K562 (cell line): ENCODE results near the gene OSBPL3. TPM values are rescaled to one million over a fixed set of nuclear protein-coding genes. Genes with fewer than 3 reads are reported as not detected.

ENCODE experiments used
- ATAC-seq: fragments of 200-7000 bp; cut with Tn5 transposase; 3 replicates; pipeline ENCODE4 v1.9.1; 2020; ENCODE audit warnings: moderate library complexity
- BruUV-seq: library from RNA; stranded (reverse); fragments of 400-500 nt; replicated peaks from 2 replicates; lab custom pipeline; 2021; lab: Mats Ljungman, UMichigan
- CTCF ChIA-PET: fragments of 300-600 bp; formaldehyde crosslinking; extraction: SDS; loops from one replicate; lab custom pipeline; 2021; ENCODE audit warnings: low intra/inter-chr PET ratio; lab: Yijun Ruan, JAX
- POLR2A ChIA-PET: fragments of 300-600, 350-650 bp; sonication (Branson Sonifier 250); formaldehyde crosslinking; extraction: SDS; loops from one replicate; lab custom pipeline; 2021; ENCODE audit warnings: antibody characterized with exemption, inconsistent platforms; lab: Yijun Ruan, JAX
- DNase-seq, 4 experiments: peaks; one replicate each; pipeline versions ENCODE4 v3.0.0 to v3.0.0-alpha.2; 2011 to 2018; ENCODE audit warnings: low spot score in 3 of 4, mixed read lengths in 3 of 4; ENCODE audit errors: extremely low read depth in 1 of 4
- FAIRE-seq: peaks from 2 replicates; lab custom pipeline; 2011; peaks lifted over from hg19 to GRCh38; lab: Jason Lieb, UNC
- H2AFZ ChIP-seq: 2 replicates; pipeline ENCODE4 v1.6.0; 2011; ENCODE audit warnings: low read depth, low read length, control low read depth, inconsistent platforms
- H3K27ac ChIP-seq: fragments of 200-600 bp; 3 replicates; pipeline ENCODE4 v1.8.0; 2011; ENCODE audit warnings: low read depth, mild to moderate bottlenecking, control low read depth, inconsistent platforms, low read length, moderate library complexity, mixed read lengths; ENCODE audit errors: extremely low read depth
- H3K27me3 ChIP-seq, 2 experiments: fragments of 300-600 bp in 1 of 2; 2 replicates in 1 of 2; 3 replicates in 1 of 2; pipeline versions ENCODE4 v1.6.0 to v1.8.0; 2011; ENCODE audit warnings: inconsistent platforms in 2 of 2, low read length in 2 of 2, mild to moderate bottlenecking in 1 of 2, mixed read lengths in 1 of 2, moderate library complexity in 1 of 2; ENCODE audit not compliant: control insufficient read depth in 2 of 2, insufficient read depth in 2 of 2
- H3K36me3 ChIP-seq: fragments of 300-600 bp; 3 replicates; pipeline ENCODE4 v1.8.0; 2011; ENCODE audit warnings: mild to moderate bottlenecking, low read length, inconsistent platforms; ENCODE audit not compliant: control insufficient read depth, insufficient read depth
- H3K4me1 ChIP-seq, 2 experiments: fragments of 200-600 bp in 1 of 2; replicated peaks in 1 of 2; 2 replicates in 1 of 2; 3 replicates in 1 of 2; pipeline versions ENCODE4 v1.5.1 to v1.8.0; 2011; ENCODE audit warnings: inconsistent platforms in 2 of 2, low read length in 2 of 2, mild to moderate bottlenecking in 1 of 2, mixed read lengths in 1 of 2, moderate library complexity in 1 of 2; ENCODE audit not compliant: control insufficient read depth in 2 of 2, insufficient read depth in 2 of 2
- H3K4me2 ChIP-seq: 2 replicates; pipeline ENCODE4 v1.6.1; 2011; ENCODE audit warnings: low read length, control low read depth, inconsistent platforms, mixed read lengths; ENCODE audit not compliant: insufficient read depth
- H3K4me3 ChIP-seq: fragments of 200-600 bp; sonication (generic), shearing (Covaris generic); 2 replicates; pipeline ENCODE4 v1.5.1; 2016; ENCODE audit warnings: control low read depth, inconsistent platforms
- H3K79me2 ChIP-seq: fragments of 200-600 bp; 3 replicates; pipeline ENCODE4 v1.8.0; 2011; ENCODE audit warnings: low read length, inconsistent platforms; ENCODE audit not compliant: control insufficient read depth, insufficient read depth
- H3K9ac ChIP-seq, 2 experiments: 2 replicates each; pipeline versions ENCODE4 v1.6.0 to v1.6.1; 2011; ENCODE audit warnings: low read depth in 2 of 2, low read length in 2 of 2, control low read depth in 1 of 2, inconsistent platforms in 1 of 2, mild to moderate bottlenecking in 1 of 2, mixed read lengths in 1 of 2; ENCODE audit not compliant: insufficient read depth in 1 of 2
- H3K9me1 ChIP-seq: one replicate; pipeline ENCODE4 v1.6.0; 2011; ENCODE audit warnings: inconsistent platforms, mild to moderate bottlenecking, low read length, moderate library complexity; ENCODE audit not compliant: control insufficient read depth, insufficient read depth
- H3K9me3 ChIP-seq: replicated peaks from 2 replicates; pipeline ENCODE4 v1.5.1; 2011; ENCODE audit warnings: low read depth, low read length, inconsistent platforms; ENCODE audit not compliant: control insufficient read depth, insufficient read depth
- H4K20me1 ChIP-seq: replicated peaks from 2 replicates; pipeline ENCODE4 v1.6.1; 2011; ENCODE audit warnings: low read length, inconsistent platforms, mixed read lengths; ENCODE audit not compliant: control insufficient read depth, insufficient read depth
- FIP1L1 ChIP-seq: fragments of 200-400 bp; formaldehyde crosslinking; IDR thresholded peaks from 2 replicates; pipeline ENCODE4 v1.6.1; 2018; ENCODE audit warnings: mild to moderate bottlenecking, low read depth, low read length; ENCODE audit not compliant: poor library complexity, severe bottlenecking
- MTA2 ChIP-seq: fragments of 450-650 bp; IDR thresholded peaks from 2 replicates; pipeline ENCODE4 v1.6.1; 2016; ENCODE audit warnings: low read depth
- SMARCE1 ChIP-seq: fragments of 450-650 bp; IDR thresholded peaks from 2 replicates; pipeline ENCODE4 v1.7.1; 2016; ENCODE audit warnings: mild to moderate bottlenecking
- TCF7 ChIP-seq: sonication (generic); IDR thresholded peaks from 2 replicates; pipeline ENCODE4 v1.6.1; 2016; ENCODE audit warnings: antibody characterized with exemption, borderline replicate concordance
- U2AF1 ChIP-seq: fragments of 200-400 bp; formaldehyde crosslinking; optimal IDR thresholded peaks from 2 replicates; pipeline ENCODE3; 2017; ENCODE audit warnings: mild to moderate bottlenecking, low read depth, low read length, moderate library complexity
- ZNF699 ChIP-seq: fragments of 250-450 bp; sonication (Bioruptor Pico); IDR thresholded peaks from 2 replicates; pipeline ENCODE4 v1.8.0; 2021; ENCODE audit warnings: mild to moderate bottlenecking, moderate library complexity; ENCODE audit not compliant: insufficient replicate concordance
- WGBS: fragments of 100-300 bp; shearing (Covaris generic); methylation state at CpG from one replicate; pipeline ENCODE4 v1.1.6; 2016; ENCODE audit warnings: low coverage, mixed read lengths; ENCODE audit not compliant: insufficient coverage; ENCODE audit errors: missing lambda C conversion rate; 5-methylcytosine and 5-hydroxymethylcytosine counted together
- in situ Hi-C: fragments of 300-500 bp; cut with MboI; formaldehyde crosslinking; loops from 4 replicates; pipeline ENCODE4 v1.15.0; 2018; ENCODE audit warnings: inconsistent platforms, mixed read lengths
- intact Hi-C: fragments of 100-400 bp; cut with micrococcal nuclease; formaldehyde crosslinking; loops from 2 replicates; pipeline ENCODE4 v1.14.2; 2022
- polyA plus RNA-seq, 8 experiments: library from polyadenylated mRNA; depleted of rRNA in 4 of 8; stranded (reverse) in 5 of 8; unstranded in 3 of 8; fragments of >200 nt; fragmentation: Nextera tagmentation in 2 of 8; fragmentation: Illumina TruSeq in 1 of 8; extraction: Ambion mirVana in 2 of 8; extraction: Trizol in 1 of 8; gene quantifications; 2 replicates each; pipeline versions ENCODE4 v1.2.1 to v1.2.3, GENCODE V29; 2011 to 2014; ENCODE audit warnings: inconsistent platforms in 1 of 8, missing spikeins in 1 of 8
- total RNA-seq, 7 experiments: library from RNA; depleted of rRNA in 6 of 7; stranded (reverse); fragments of >200 nt in 6 of 7; fragmentation: Illumina TruSeq in 2 of 7; extraction: Trizol in 2 of 7; gene quantifications; 2 replicates each; pipeline versions ENCODE4 v1.2.1 to v1.2.3, GENCODE V29; 2011 to 2021; ENCODE audit warnings: low replicate concordance in 1 of 7
- TF ChIP-seq, protein P1 (sequence below), 3 experiments: IDR thresholded peaks in 2 of 3; conservative IDR thresholded peaks in 1 of 3; 2 replicates each; pipeline ENCODE4 v1.5.1; 2011 to 2012; ENCODE audit warnings: low read length in 3 of 3, mild to moderate bottlenecking in 3 of 3, control low read depth in 2 of 3, improper control_type of control experiment in 1 of 3, inconsistent platforms in 1 of 3, low read depth in 1 of 3, mixed read lengths in 1 of 3, moderate library complexity in 1 of 3; ENCODE audit not compliant: insufficient read depth in 2 of 3

Gene OSBPL3
- total and polyA plus RNA-seq, 9 of the 15 experiments (the other 6 are each of a cell fraction or from before 2014, with no cell fraction given), result 4.8 to 37.2 (median 26.5) TPM

DNA sequence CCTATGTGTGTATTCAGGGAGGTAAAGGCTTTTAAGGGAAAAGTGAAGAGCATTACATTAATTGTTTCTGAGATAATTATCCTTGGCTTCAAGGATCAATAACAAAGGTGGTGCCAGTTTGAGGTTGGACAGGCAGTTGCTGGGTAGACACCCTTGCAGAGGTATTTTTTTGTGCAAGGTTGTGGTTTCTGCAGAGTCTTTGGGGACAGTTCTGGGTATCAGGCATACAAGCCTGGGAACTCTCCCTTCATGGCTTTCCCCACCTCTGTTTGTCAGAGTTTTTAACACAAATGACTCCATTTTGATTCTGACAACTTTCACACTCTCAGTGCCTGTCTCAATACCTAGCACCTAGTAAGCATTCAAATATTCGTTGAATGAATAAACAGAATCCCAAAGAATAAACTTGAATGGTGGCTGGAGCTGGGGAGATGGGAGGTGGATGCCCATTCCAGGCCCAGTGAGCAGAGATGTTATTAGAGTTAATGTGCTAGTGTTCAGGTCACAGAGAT is 7.4 kb upstream of the OSBPL3 start:
- CTCF ChIA-PET, result no interaction called here
- H3K36me3 ChIP-seq, result no peaks in the 10 kb centered on the region

More for the DNA sequence above, 7.4 kb upstream of the OSBPL3 start:
- BruUV-seq, result no TSS peak
- Histone ChIP-seq H3K27me3 (no peaks in the 10 kb centered on the region), H3K9me1 (no peaks in the 10 kb centered on the region), H3K9ac (no peak overlapping the region), H2AFZ (no peak overlapping the region; the same call in none of the 2 replicates), H3K79me2 (no peaks in the 10 kb centered on the region), H3K27ac (no peak overlapping the region), H3K4me1 (peaks cover 0 to 4% of the 10 kb centered on the region in 2 experiments; a peak in 1 of 5 replicates), H3K4me2 (no peak overlapping the region), H3K4me3 (no peak overlapping the region), H4K20me1 (no peaks in the 10 kb centered on the region), H3K9me3 (no peaks in the 10 kb centered on the region)
- ATAC-seq, result no peak
- in situ Hi-C loops (loop anchor here (5.0 kb wide), 1 partner anchor 170 kb away; no protein-coding TSS in a partner anchor), intact Hi-C loops (no loop called here)
- no peak for DNase-seq
- TF ChIP-seq TCF7 (no peak), MTA2 (no peak), SMARCE1 (no peak), FIP1L1 (no peak), ZNF699 (no peak), U2AF1 (no peak)
- TF ChIP-seq, protein P1, sequence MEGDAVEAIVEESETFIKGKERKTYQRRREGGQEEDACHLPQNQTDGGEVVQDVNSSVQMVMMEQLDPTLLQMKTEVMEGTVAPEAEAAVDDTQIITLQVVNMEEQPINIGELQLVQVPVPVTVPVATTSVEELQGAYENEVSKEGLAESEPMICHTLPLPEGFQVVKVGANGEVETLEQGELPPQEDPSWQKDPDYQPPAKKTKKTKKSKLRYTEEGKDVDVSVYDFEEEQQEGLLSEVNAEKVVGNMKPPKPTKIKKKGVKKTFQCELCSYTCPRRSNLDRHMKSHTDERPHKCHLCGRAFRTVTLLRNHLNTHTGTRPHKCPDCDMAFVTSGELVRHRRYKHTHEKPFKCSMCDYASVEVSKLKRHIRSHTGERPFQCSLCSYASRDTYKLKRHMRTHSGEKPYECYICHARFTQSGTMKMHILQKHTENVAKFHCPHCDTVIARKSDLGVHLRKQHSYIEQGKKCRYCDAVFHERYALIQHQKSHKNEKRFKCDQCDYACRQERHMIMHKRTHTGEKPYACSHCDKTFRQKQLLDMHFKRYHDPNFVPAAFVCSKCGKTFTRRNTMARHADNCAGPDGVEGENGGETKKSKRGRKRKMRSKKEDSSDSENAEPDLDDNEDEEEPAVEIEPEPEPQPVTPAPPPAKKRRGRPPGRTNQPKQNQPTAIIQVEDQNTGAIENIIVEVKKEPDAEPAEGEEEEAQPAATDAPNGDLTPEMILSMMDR (IDR thresholded peaks at IDR 0.05 in 2 of 3, conservative IDR thresholded peaks at IDR 0.05 in 1 of 3; ENCODE audit: insufficient read depth in 2 of 3, low read depth in 1 of 3, low read length in 3 of 3), result no peak
- POLR2A ChIA-PET, result no interaction called here
- no peak for FAIRE-seq
- 0% methylated on average over 1 of the region's 1 CpG for WGBS
